Esophagus squamous epithelium (tissue), 5 donors: ENCODE measurements around the gene MMAA. TPM values are rescaled to one million over a fixed set of nuclear protein-coding genes. Genes with fewer than 3 reads are reported as not detected.
"Not testable (repeated sequence)": the region's sequence is repeated elsewhere in the genome, so short reads cannot be mapped to it uniquely, and the experiment has no call there.

Experiments used
- DNase-seq: peaks from one replicate; lab custom pipeline; 2025; lab: John Stamatoyannopoulos, UW
- H3K27ac ChIP-seq, 4 donors: fragments of 200-600 bp; sonication (generic); one replicate each; pipeline ENCODE4 v1.5.1; 2016 to 2019; ENCODE audit warnings: mild to moderate bottlenecking in 1 of 4
- H3K27me3 ChIP-seq, 4 donors: fragments of 200-600 bp; sonication (generic); 1 replicate in 3 of 4; 2 replicates in 1 of 4; pipeline versions ENCODE4 v1.5.1 to v1.6.0; 2017 to 2021; ENCODE audit warnings: antibody characterized with exemption in 1 of 4
- H3K36me3 ChIP-seq, 3 donors: fragments of 200-600 bp; sonication (generic); one replicate each; pipeline ENCODE4 v1.5.1; 2016 to 2019
- H3K4me1 ChIP-seq, 3 donors: fragments of 200-600 bp; sonication (generic); one replicate each; pipeline ENCODE4 v1.5.1; 2017 to 2019
- H3K4me3 ChIP-seq, 4 donors: fragments of 200-600 bp; sonication (generic); 1 replicate in 3 of 4; 2 replicates in 1 of 4; pipeline ENCODE4 v1.5.1; 2016 to 2019; ENCODE audit warnings: mild to moderate bottlenecking in 2 of 4, moderate library complexity in 1 of 4
- H3K9me3 ChIP-seq, 3 donors: fragments of 200-600 bp; sonication (generic); one replicate each; pipeline ENCODE4 v1.5.1; 2016 to 2019
- CTCF ChIP-seq, 6 experiments: fragments of 450-650 bp in 4 of 6; fragments of 200-600 bp in 2 of 6; sonication (generic) in 2 of 6; IDR thresholded peaks; one replicate each; pipeline ENCODE4 v1.5.1; 2016 to 2019; ENCODE audit warnings: antibody characterized with exemption in 6 of 6, mild to moderate bottlenecking in 4 of 6, moderate library complexity in 4 of 6
- POLR2A ChIP-seq, 4 donors: fragments of 450-650 bp; IDR thresholded peaks; one replicate each; pipeline ENCODE4 v1.6.1; 2017; ENCODE audit warnings: antibody characterized with exemption in 4 of 4, mild to moderate bottlenecking in 4 of 4, moderate library complexity in 3 of 4
- WGBS, 2 donors: methylation state at CpG; one replicate each; pipeline ENCODE4 v1.1.5; 2018; 5-methylcytosine and 5-hydroxymethylcytosine counted together
- intact Hi-C: fragments of 100-400 bp; cut with DNase I; formaldehyde crosslinking; loops from one replicate; pipeline ENCODE4 v1.15.0; 2022
- total RNA-seq, 4 donors: library from RNA; depleted of rRNA; stranded (reverse); fragments of >200 nt; gene quantifications; one replicate each; pipeline ENCODE4 v1.1.0, GENCODE V29; 2016
- donor health status: DM: yes; HTN: yes; CAD: no.

MMAA gene
- total RNA-seq, 4 donors from 2014 or later = 2.2 to 7.9 (median 6.2) TPM

- Histone ChIP-seq H3K9me3 (no peaks in the 10 kb centered on the region), H3K27me3 (no peaks in the 10 kb centered on the region), H3K27ac (no peak overlapping the region), H3K4me1 (no peaks in the 10 kb centered on the region), H3K36me3 (peaks cover 0 to 30% (median 0%) of the 10 kb centered on the region in 3 donors), H3K4me3 (no peak overlapping the region)
- WGBS, 2 donors = 84 to 88% methylated on average over 6 of the region's 6 CpGs
- TF ChIP-seq POLR2A (IDR thresholded peaks at IDR 0.05) (no peak), CTCF (IDR thresholded peaks at IDR 0.05) (no peak)
- DNase-seq = no peak
- intact Hi-C loops = no loop called here
These were observed 20.1 kb downstream of the MMAA start for GRCh38 chr4:145639186-145639698.

GRCh38 chr4:145640236-145640635 lies 21.1 kb downstream of the MMAA start:
- not testable (repeated sequence) for H3K27ac ChIP-seq

GRCh38 chr4:145643295-145643694 lies 24.1 kb downstream of the MMAA start:
- no peak for TF ChIP-seq POLR2A (IDR thresholded peaks at IDR 0.05)
- Histone ChIP-seq H3K4me1 (no peaks in the 10 kb centered on the region), H3K9me3 (no peaks in the 10 kb centered on the region), H3K36me3 (peaks cover 0 to 60% (median 0%) of the 10 kb centered on the region in 3 donors), H3K27me3 (no peaks in the 10 kb centered on the region), H3K27ac (no peak overlapping the region), H3K4me3 (no peak overlapping the region)
- DNase-seq = no peak
- intact Hi-C loops = loop anchor here (10.0 kb wide), 1 partner anchor 1502 kb away; no protein-coding TSS in a partner anchor
- 96 to 100% methylated on average over 1 of the region's 1 CpG for WGBS, 2 donors

More at GRCh38 chr4:145640236-145640635, 21.1 kb downstream of the MMAA start:
- DNase-seq, H3K4me1 ChIP-seq, H3K9me3 ChIP-seq, H3K27me3 ChIP-seq, H3K4me3 ChIP-seq: not testable (repeated sequence)
- intact Hi-C loops = loop anchor here (10.0 kb wide), 1 partner anchor 1505 kb away; no protein-coding TSS in a partner anchor
- WGBS, 2 donors = 58 to 71% methylated on average over 1 to 2 of the region's 2 CpGs
- peaks cover 0 to 33% (median 0%) of the 10 kb centered on the region in 3 donors for H3K36me3 ChIP-seq

GRCh38 chr4:145644699-145645098 lies 25.5 kb downstream of the MMAA start:
- H3K4me3 ChIP-seq = no peak overlapping the region
- H3K27me3 ChIP-seq = no peaks in the 10 kb centered on the region
- TF ChIP-seq CTCF (IDR thresholded peaks at IDR 0.05) (no peak), POLR2A (IDR thresholded peaks at IDR 0.05) (no peak)
- H3K27ac ChIP-seq = no peak overlapping the region
- peaks cover 0 to 64% (median 0%) of the 10 kb centered on the region in 3 donors for H3K36me3 ChIP-seq
- no peaks in the 10 kb centered on the region for H3K4me1 ChIP-seq
- intact Hi-C loops = loop anchor here (10.0 kb wide), 1 partner anchor 1500 kb away; no protein-coding TSS in a partner anchor
- 94 to 98% methylated on average over 3 of the region's 3 CpGs for WGBS, 2 donors
- no peaks in the 10 kb centered on the region for H3K9me3 ChIP-seq
- no peak for DNase-seq

GRCh38 chr4:145656156-145656555 lies 37.0 kb downstream of the MMAA start:
- Histone ChIP-seq H3K9me3 (no peaks in the 10 kb centered on the region), H3K36me3 (peaks cover 0 to 68% (median 3%) of the 10 kb centered on the region in 3 donors), H3K4me1 (no peaks in the 10 kb centered on the region), H3K27me3 (no peaks in the 10 kb centered on the region), H3K4me3 (no peak overlapping the region), H3K27ac (no peak overlapping the region)
- no peak for TF ChIP-seq POLR2A (IDR thresholded peaks at IDR 0.05)
- no peak for TF ChIP-seq CTCF (IDR thresholded peaks at IDR 0.05)
- intact Hi-C loops = no loop called here
- no peak for DNase-seq
- 45 to 60% methylated on average over 1 of the region's 1 CpG for WGBS, 2 donors

- H3K4me1 ChIP-seq = no peaks in the 10 kb centered on the region
- H3K4me3 ChIP-seq = no peak overlapping the region
- no peaks in the 10 kb centered on the region for H3K9me3 ChIP-seq
- H3K27ac ChIP-seq = no peak overlapping the region
- peaks cover 0 to 40% (median 2%) of the 10 kb centered on the region in 3 donors for H3K36me3 ChIP-seq
- H3K27me3 ChIP-seq = no peaks in the 10 kb centered on the region
- WGBS, 2 donors = 87 to 90% methylated on average over 3 of the region's 3 CpGs
- no peak for TF ChIP-seq POLR2A (IDR thresholded peaks at IDR 0.05)
- no peak for TF ChIP-seq CTCF (IDR thresholded peaks at IDR 0.05)
- DNase-seq = no peak
- intact Hi-C loops = no loop called here
These were observed 40.9 kb downstream of the MMAA start for GRCh38 chr4:145660064-145660463.
